Esophagus mucosa (tissue), 1 donor: ENCODE data around the gene SLC5A4. TPM values are rescaled to one million over a fixed set of nuclear protein-coding genes. Genes with fewer than 3 reads are reported as not detected.

Source experiments
- ATAC-seq: fragments of 200-7000 bp; cut with Tn5 transposase; one replicate; pipeline ENCODE4 v1.9.1; 2020
- total RNA-seq: library from RNA; stranded (reverse); gene quantifications from one replicate; pipeline ENCODE4 v1.2.4, GENCODE V29; 2023
- donor health status: DM: yes; HTN: yes; CAD: no.

SLC5A4 gene
- total RNA-seq, 1 donor from 2014 or later: 0.24 TPM

- ATAC-seq: no peak
Measured at GRCh38 chr22:32232191-32232830, 22.8 kb downstream of the SLC5A4 start.

GRCh38 chr22:32226326-32227104 lies 28.6 kb downstream of the SLC5A4 start:
- ATAC-seq: no peak

GRCh38 chr22:32222991-32223390 lies 32.2 kb downstream of the SLC5A4 start:
- ATAC-seq: no peak

- no peak for ATAC-seq
Measured at GRCh38 chr22:32219026-32219425, 36.1 kb downstream of the SLC5A4 start.

- ATAC-seq: no peak
Measured at GRCh38 chr22:32218470-32218869, 36.7 kb downstream of the SLC5A4 start.

GRCh38 chr22:32217465-32217864 lies 37.7 kb downstream of the SLC5A4 start:
- no peak for ATAC-seq

- no peak for ATAC-seq
Measured at GRCh38 chr22:32216911-32217310, 38.2 kb downstream of the SLC5A4 start.

GRCh38 chr22:32211011-32211410 lies 44.1 kb downstream of the SLC5A4 start:
- ATAC-seq: no peak

- ATAC-seq: no peak
Measured at GRCh38 chr22:32208681-32209080, 46.5 kb downstream of the SLC5A4 start.

- ATAC-seq: no peak
Measured at GRCh38 chr22:32207971-32208480, 47.1 kb downstream of the SLC5A4 start.

- no peak for ATAC-seq
Measured at GRCh38 chr22:32206774-32207758, 48.1 kb downstream of the SLC5A4 start.

GRCh38 chr22:32205974-32206773 lies 49.0 kb downstream of the SLC5A4 start:
- ATAC-seq: no peak

- ATAC-seq: peak; percentile 57
Measured at GRCh38 chr22:32204856-32205722, 50.1 kb downstream of the SLC5A4 start, which contains the start of gene RFPL2. Gene RFPL2, minus strand, starts transcription at chr22:32205073. Its CDS starts 2,622 bp downstream, at chr22:32202451.

- no peak for ATAC-seq
Measured at GRCh38 chr22:32204040-32204855, 50.9 kb downstream of the SLC5A4 start.

GRCh38 chr22:32203181-32204039 lies 51.7 kb downstream of the SLC5A4 start:
- peak; percentile 8 for ATAC-seq

GRCh38 chr22:32202539-32203180 lies 52.5 kb downstream of the SLC5A4 start:
- ATAC-seq: no peak

GRCh38 chr22:32202161-32202538 lies 53.0 kb downstream of the SLC5A4 start:
- no peak for ATAC-seq

GRCh38 chr22:32200752-32201151 lies 54.4 kb downstream of the SLC5A4 start:
- no peak for ATAC-seq
